Gastroesophageal sphincter (tissue), 4 donors: ENCODE data around the gene PRKCI. TPM values are rescaled to one million over a fixed set of nuclear protein-coding genes. Genes with fewer than 3 reads are reported as not detected.

Experiments used
- ATAC-seq: fragments of 150-250 bp; one replicate; pipeline ENCODE4 v1.9.1; 2016; ENCODE audit warnings: mild to moderate bottlenecking, moderate library complexity
- H3K27ac ChIP-seq, 4 donors: fragments of 200-600 bp; sonication (generic) in 3 of 4; 1 replicate in 3 of 4; 2 replicates in 1 of 4; pipeline ENCODE4 v1.5.1; 2016 to 2019
- H3K27me3 ChIP-seq: fragments of 200-600 bp; sonication (generic); one replicate; pipeline ENCODE4 v1.5.1; 2019
- H3K36me3 ChIP-seq, 2 donors: fragments of 200-600 bp; sonication (generic); one replicate each; pipeline ENCODE4 v1.5.1; 2019; ENCODE audit warnings: control low read depth in 1 of 2
- H3K4me1 ChIP-seq, 3 donors: fragments of 200-600 bp; sonication (generic); 1 replicate in 2 of 3; 2 replicates in 1 of 3; pipeline ENCODE4 v1.5.1; 2016 to 2019; ENCODE audit warnings: control low read depth in 2 of 3
- H3K4me3 ChIP-seq, 2 donors: fragments of 200-600 bp; sonication (generic); one replicate each; pipeline ENCODE4 v1.5.1; 2019; ENCODE audit warnings: mild to moderate bottlenecking in 1 of 2, moderate library complexity in 1 of 2
- H3K9me3 ChIP-seq, 3 donors: fragments of 200-600 bp; sonication (generic); one replicate each; pipeline ENCODE4 v1.5.1; 2017 to 2019; ENCODE audit warnings: control low read depth in 2 of 3
- CTCF ChIP-seq, 4 experiments: fragments of 200-600 bp in 2 of 4; fragments of 450-650 bp in 2 of 4; sonication (generic) in 1 of 4; IDR thresholded peaks; one replicate each; pipeline ENCODE4 v1.5.1; 2017 to 2019; ENCODE audit warnings: antibody characterized with exemption in 4 of 4, mild to moderate bottlenecking in 2 of 4, moderate library complexity in 2 of 4
- EP300 ChIP-seq: sonication (generic); formaldehyde crosslinking; IDR thresholded peaks from one replicate; pipeline ENCODE4 v1.6.1; 2017; ENCODE audit warnings: antibody characterized with exemption, mild to moderate bottlenecking
- POLR2A ChIP-seq, 2 donors: fragments of 450-650 bp; IDR thresholded peaks; one replicate each; pipeline ENCODE4 v1.6.1; 2017; ENCODE audit warnings: antibody characterized with exemption in 2 of 2, mild to moderate bottlenecking in 2 of 2, moderate library complexity in 1 of 2
- POLR2AphosphoS5 ChIP-seq: sonication (generic); formaldehyde crosslinking; IDR thresholded peaks from one replicate; pipeline ENCODE4 v1.6.1; 2017; ENCODE audit warnings: antibody characterized with exemption
- WGBS, 2 donors: methylation state at CpG; one replicate each; pipeline ENCODE4 v1.1.5; 2018; ENCODE audit warnings: low coverage in 1 of 2; 5-methylcytosine and 5-hydroxymethylcytosine counted together
- total RNA-seq, 4 donors: library from RNA; depleted of rRNA; stranded (reverse); fragments of >200 nt; gene quantifications; one replicate each; pipeline ENCODE4 v1.1.0, GENCODE V29; 2016

The PRKCI gene
- total RNA-seq, 4 donors from 2014 or later = 41.9 to 69.0 (median 45.3) TPM

- Histone ChIP-seq H3K9me3 (no peaks in the 10 kb centered on the region), H3K4me3 (no peak overlapping the region), H3K27ac (peak overlapping the region in 3 of 4 donors; percentile 27 to 97 (median 96)), H3K27me3 (no peaks in the 10 kb centered on the region), H3K4me1 (peaks cover 4 to 70% (median 6%) of the 10 kb centered on the region in 3 donors), H3K36me3 (no peaks in the 10 kb centered on the region)
- no peak for ATAC-seq
- 60 to 95% methylated on average over 1 of the region's 1 CpG for WGBS, 2 donors
- TF ChIP-seq POLR2AphosphoS5 (no peak), POLR2A (IDR thresholded peaks at IDR 0.05) (no peak), CTCF (IDR thresholded peaks at IDR 0.05) (no peak), EP300 (no peak)
These were observed 2.9 kb downstream of the PRKCI start for GRCh38 chr3:170225166-170225565.

GRCh38 chr3:170226426-170226960 lies 4.3 kb downstream of the PRKCI start:
- H3K9me3 ChIP-seq = no peaks in the 10 kb centered on the region
- ATAC-seq = no peak
- peak overlapping the region in 3 of 4 donors; percentile 38 to 65 (median 50) for H3K27ac ChIP-seq
- H3K4me1 ChIP-seq = peaks cover 4 to 74% (median 6%) of the 10 kb centered on the region in 3 donors
- H3K4me3 ChIP-seq = no peak overlapping the region
- TF ChIP-seq CTCF (IDR thresholded peaks at IDR 0.05) (no peak), POLR2AphosphoS5 (no peak)
- 30 to 32% methylated on average over 1 of the region's 1 CpG for WGBS, 2 donors
- H3K36me3 ChIP-seq = no peaks in the 10 kb centered on the region
- H3K27me3 ChIP-seq = no peaks in the 10 kb centered on the region

- TF ChIP-seq POLR2AphosphoS5 (no peak), EP300 (no peak), CTCF (IDR thresholded peaks at IDR 0.05) (no peak), POLR2A (IDR thresholded peaks at IDR 0.05) (no peak)
- Histone ChIP-seq H3K4me1 (peaks cover 4 to 85% (median 6%) of the 10 kb centered on the region in 3 donors), H3K27ac (peak overlapping the region; percentile 21 to 65 (median 44)), H3K9me3 (no peaks in the 10 kb centered on the region), H3K4me3 (no peak overlapping the region), H3K27me3 (no peaks in the 10 kb centered on the region), H3K36me3 (no peaks in the 10 kb centered on the region)
- ATAC-seq = no peak
- WGBS, 2 donors = 13 to 44% methylated on average over 1 to 2 of the region's 2 CpGs
These were observed 6.0 kb downstream of the PRKCI start for GRCh38 chr3:170228093-170228766.

- Histone ChIP-seq H3K4me3 (no peak overlapping the region), H3K9me3 (no peaks in the 10 kb centered on the region), H3K27ac (peak overlapping the region in 2 of 4 donors; percentile 23 to 76), H3K4me1 (peaks cover 0 to 51% (median 0%) of the 10 kb centered on the region in 3 donors), H3K27me3 (no peaks in the 10 kb centered on the region), H3K36me3 (peaks cover 0 to 19% of the 10 kb centered on the region in 2 donors)
- TF ChIP-seq CTCF (IDR thresholded peaks at IDR 0.05) (no peak), POLR2AphosphoS5 (no peak), POLR2A (IDR thresholded peaks at IDR 0.05) (no peak), EP300 (no peak)
- no peak for ATAC-seq
- WGBS, 2 donors = 91 to 100% methylated on average over 4 to 5 of the region's 5 CpGs
These were observed 10.0 kb downstream of the PRKCI start for GRCh38 chr3:170232266-170232665.

GRCh38 chr3:170233530-170233929 lies 11.3 kb downstream of the PRKCI start:
- no peak for TF ChIP-seq CTCF (IDR thresholded peaks at IDR 0.05)
- TF ChIP-seq POLR2AphosphoS5 = peak; percentile 73
- peaks cover 0 to 39% (median 0%) of the 10 kb centered on the region in 3 donors for H3K4me1 ChIP-seq
- H3K27ac ChIP-seq = peak overlapping the region; percentile 57 to 77 (median 75)
- H3K36me3 ChIP-seq = peaks cover 0 to 27% of the 10 kb centered on the region in 2 donors
- peak; percentile 83 for ATAC-seq
- 29 to 51% methylated on average over 4 to 6 of the region's 6 CpGs for WGBS, 2 donors
- no peaks in the 10 kb centered on the region for H3K9me3 ChIP-seq
- no peak overlapping the region for H3K4me3 ChIP-seq
- H3K27me3 ChIP-seq = no peaks in the 10 kb centered on the region
